HG03469 (cell line): ENCODE results near the gene ARHGDIB.

ENCODE experiments used
- ATAC-seq: cut with Tn5 transposase; IDR thresholded peaks from one replicate; pipeline ENCODE4 v1.9.1; 2021; ENCODE audit warnings: mild to moderate bottlenecking, moderate library complexity, moderate number of reproducible peaks; ENCODE audit not compliant: unreplicated experiment

The ARHGDIB gene

GRCh38 chr12:14902465-14902864 is 58.9 kb downstream of the ARHGDIB start:
- no peak for ATAC-seq

- no peak for ATAC-seq
Measured at GRCh38 chr12:14901228-14901562, 60.2 kb downstream of the ARHGDIB start.

GRCh38 chr12:14900521-14901227 is 60.7 kb downstream of the ARHGDIB start:
- ATAC-seq, result no peak

- ATAC-seq, result no peak
Measured at GRCh38 chr12:14896521-14897169, 64.8 kb downstream of the ARHGDIB start.

- ATAC-seq, result no peak
Measured at GRCh38 chr12:14893506-14894250, 67.7 kb downstream of the ARHGDIB start.

- no peak for ATAC-seq
Measured at GRCh38 chr12:14892726-14893505, 68.5 kb downstream of the ARHGDIB start.
